ENCODE results near the gene ZFPM1. TPM values are rescaled to one million over a fixed set of nuclear protein-coding genes. Genes with fewer than 3 reads are reported as not detected.

Gene ZFPM1
- total RNA-seq, 1 experiment from 2014 or later = 24.1 TPM

GRCh38 chr16:88433632-88434352 is 19.3 kb upstream of the ZFPM1 start:
- Histone ChIP-seq H3K9me3 (no peaks in the 10 kb centered on the region), H3K27me3 (replicated peaks; ENCODE audit: control insufficient read depth, insufficient read depth, low read length) (peaks cover 2% of the 10 kb centered on the region; the same call in 1 of the 2 replicates), H3K4me3 (ENCODE audit: low read depth, low read length) (no peak overlapping the region), H3K4me1 (peaks cover 10% of the 10 kb centered on the region), H3K36me3 (ENCODE audit: control insufficient read depth, insufficient read depth, low read length) (no peaks in the 10 kb centered on the region)
- Mint-ChIP-seq H3K27ac (ENCODE audit: unreplicated experiment) (no peak overlapping the region), H3K4me1 (ENCODE audit: low read depth, unreplicated experiment) (no peaks in the 10 kb centered on the region), H3K4me3 (ENCODE audit: unreplicated experiment) (no peak overlapping the region), H3K9me3 (ENCODE audit: unreplicated experiment) (no peaks in the 10 kb centered on the region), H3K36me3 (ENCODE audit: insufficient read depth, unreplicated experiment) (peaks cover 6% of the 10 kb centered on the region), H3K27me3 (ENCODE audit: insufficient read depth, unreplicated experiment) (peaks cover 9% of the 10 kb centered on the region)
- TF ChIP-seq CTCF (IDR thresholded peaks at IDR 0.05; ENCODE audit: insufficient read depth in 1 of 2, low read depth in 1 of 2, low read length in 1 of 2, severe bottlenecking in 1 of 2, unreplicated experiment in 1 of 2) = no peak
- POLR2A ChIA-PET = no interaction called here
- BruUV-seq (replicated peaks) = no TSS peak
- DNase-seq = no peak
- CTCF ChIA-PET = interaction anchor here (0.6 kb wide), 1 partner anchor 54 kb away, joined by 5 read pairs; no protein-coding TSS in a partner anchor
- intact Hi-C loops (cut with micrococcal nuclease; ENCODE audit: unreplicated experiment) = loop anchor here (10.0 kb wide), 1 partner anchor 239 kb away; no protein-coding TSS in a partner anchor

GRCh38 chr16:88434353-88434690 is 18.8 kb upstream of the ZFPM1 start:
- Histone ChIP-seq H3K36me3 (ENCODE audit: control insufficient read depth, insufficient read depth, low read length) (no peaks in the 10 kb centered on the region), H3K9me3 (no peaks in the 10 kb centered on the region), H3K4me3 (ENCODE audit: low read depth, low read length) (no peak overlapping the region), H3K4me1 (peaks cover 10% of the 10 kb centered on the region), H3K27me3 (replicated peaks; ENCODE audit: control insufficient read depth, insufficient read depth, low read length) (peaks cover 2% of the 10 kb centered on the region; the same call in 1 of the 2 replicates)
- peaks cover 6% of the 10 kb centered on the region for H3K36me3 Mint-ChIP-seq (ENCODE audit: insufficient read depth, unreplicated experiment)
- BruUV-seq (replicated peaks) = no TSS peak
- intact Hi-C loops (cut with micrococcal nuclease; ENCODE audit: unreplicated experiment) = loop anchor here (10.0 kb wide), 1 partner anchor 240 kb away; no protein-coding TSS in a partner anchor
- ChIA-PET CTCF (interaction anchor here (0.6 kb wide), 1 partner anchor 54 kb away, joined by 5 read pairs; no protein-coding TSS in a partner anchor), POLR2A (no interaction called here)
- no peak for DNase-seq
- TF ChIP-seq CTCF (IDR thresholded peaks at IDR 0.05; ENCODE audit: insufficient read depth in 1 of 2, low read depth in 1 of 2, low read length in 1 of 2, severe bottlenecking in 1 of 2, unreplicated experiment in 1 of 2) = no peak
- H3K27me3 Mint-ChIP-seq (ENCODE audit: insufficient read depth, unreplicated experiment) = peaks cover 9% of the 10 kb centered on the region
- no peaks in the 10 kb centered on the region for H3K4me1 Mint-ChIP-seq (ENCODE audit: low read depth, unreplicated experiment)
- H3K27ac Mint-ChIP-seq (ENCODE audit: unreplicated experiment) = no peak overlapping the region
- H3K4me3 Mint-ChIP-seq (ENCODE audit: unreplicated experiment) = no peak overlapping the region
- H3K9me3 Mint-ChIP-seq (ENCODE audit: unreplicated experiment) = no peaks in the 10 kb centered on the region

GRCh38 chr16:88434746-88435145 is 18.3 kb upstream of the ZFPM1 start:
- DNase-seq = no peak
- CTCF ChIA-PET = interaction anchor here (0.6 kb wide), 1 partner anchor 53 kb away, joined by 5 read pairs; no protein-coding TSS in a partner anchor
- H3K36me3 Mint-ChIP-seq (ENCODE audit: insufficient read depth, unreplicated experiment) = peaks cover 6% of the 10 kb centered on the region
- H3K36me3 ChIP-seq (ENCODE audit: control insufficient read depth, insufficient read depth, low read length) = no peaks in the 10 kb centered on the region
- H3K27ac Mint-ChIP-seq (ENCODE audit: unreplicated experiment) = no peak overlapping the region
- no peak for TF ChIP-seq CTCF (IDR thresholded peaks at IDR 0.05; ENCODE audit: insufficient read depth in 1 of 2, low read depth in 1 of 2, low read length in 1 of 2, severe bottlenecking in 1 of 2, unreplicated experiment in 1 of 2)
- H3K9me3 ChIP-seq = no peaks in the 10 kb centered on the region
- no peaks in the 10 kb centered on the region for H3K4me1 Mint-ChIP-seq (ENCODE audit: low read depth, unreplicated experiment)
- H3K4me3 ChIP-seq (ENCODE audit: low read depth, low read length) = no peak overlapping the region
- no peaks in the 10 kb centered on the region for H3K9me3 Mint-ChIP-seq (ENCODE audit: unreplicated experiment)
- intact Hi-C loops (cut with micrococcal nuclease; ENCODE audit: unreplicated experiment) = loop anchor here (10.0 kb wide), 1 partner anchor 240 kb away; no protein-coding TSS in a partner anchor
- BruUV-seq (replicated peaks) = no TSS peak
- H3K4me1 ChIP-seq = peaks cover 10% of the 10 kb centered on the region
- peaks cover 2% of the 10 kb centered on the region; the same call in 1 of the 2 replicates for H3K27me3 ChIP-seq (replicated peaks; ENCODE audit: control insufficient read depth, insufficient read depth, low read length)
- H3K4me3 Mint-ChIP-seq (ENCODE audit: unreplicated experiment) = no peak overlapping the region
- POLR2A ChIA-PET = no interaction called here
- H3K27me3 Mint-ChIP-seq (ENCODE audit: insufficient read depth, unreplicated experiment) = peaks cover 9% of the 10 kb centered on the region

All from Caco-2 (cell line).